GM21423 (cell line): ENCODE results near the gene PVRIG.
"Not testable (repeated sequence)": the region's sequence is repeated elsewhere in the genome, so short reads cannot be mapped to it uniquely, and the experiment has no call there.

ENCODE experiments used
- ATAC-seq: cut with Tn5 transposase; IDR thresholded peaks from one replicate; pipeline ENCODE4 v1.9.1; 2021; ENCODE audit warnings: mild to moderate bottlenecking, moderate library complexity; ENCODE audit not compliant: unreplicated experiment

The PVRIG gene

GRCh38 chr7:100224891-100225290 is 5.1 kb downstream of the PVRIG start:
- not testable (repeated sequence) for ATAC-seq

- not testable (repeated sequence) for ATAC-seq
Observed at GRCh38 chr7:100234660-100235317, 15.0 kb downstream of the PVRIG start.

DNA sequence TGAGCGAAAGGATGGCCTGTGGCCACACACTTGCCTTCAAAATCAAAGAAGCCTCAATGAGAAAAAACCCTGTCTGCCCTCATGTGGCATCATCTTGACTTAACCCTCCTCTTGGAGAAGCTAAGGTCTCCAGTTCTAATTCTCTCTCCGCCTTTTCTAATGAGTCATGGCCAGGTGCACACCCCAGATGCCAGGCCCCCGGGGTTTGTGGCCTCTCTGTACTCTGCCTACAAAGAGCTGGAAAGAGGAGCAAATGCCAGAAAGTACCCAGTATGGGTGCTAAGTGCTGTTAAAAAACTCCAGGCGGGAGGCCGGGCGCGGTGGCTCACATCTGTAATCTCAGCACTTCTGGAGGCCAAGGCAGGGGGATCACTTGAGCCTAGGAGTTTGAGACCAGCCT is 20.2 kb downstream of the PVRIG start:
- ATAC-seq, result not testable (repeated sequence)

GRCh38 chr7:100243385-100243784 is 23.6 kb downstream of the PVRIG start:
- ATAC-seq, result peak; percentile 51

- not testable (repeated sequence) for ATAC-seq
Observed at GRCh38 chr7:100244988-100245605, 25.3 kb downstream of the PVRIG start.

GRCh38 chr7:100246121-100246864 is 26.5 kb downstream of the PVRIG start:
- not testable (repeated sequence) for ATAC-seq

DNA sequence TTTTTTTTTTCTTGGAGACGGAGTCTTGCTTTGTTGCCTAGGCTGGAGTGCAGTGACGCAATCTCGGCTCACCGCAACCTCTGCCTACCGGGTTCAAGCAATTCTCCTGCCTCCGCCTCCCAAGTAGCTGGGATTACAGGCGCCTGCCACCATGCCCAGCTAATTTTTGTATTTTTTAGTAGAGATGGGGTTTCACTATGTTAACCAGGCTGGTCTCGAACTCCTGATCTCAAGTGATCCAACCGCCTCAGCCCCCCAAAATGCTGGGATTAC is 27.1 kb downstream of the PVRIG start:
- not testable (repeated sequence) for ATAC-seq

DNA sequence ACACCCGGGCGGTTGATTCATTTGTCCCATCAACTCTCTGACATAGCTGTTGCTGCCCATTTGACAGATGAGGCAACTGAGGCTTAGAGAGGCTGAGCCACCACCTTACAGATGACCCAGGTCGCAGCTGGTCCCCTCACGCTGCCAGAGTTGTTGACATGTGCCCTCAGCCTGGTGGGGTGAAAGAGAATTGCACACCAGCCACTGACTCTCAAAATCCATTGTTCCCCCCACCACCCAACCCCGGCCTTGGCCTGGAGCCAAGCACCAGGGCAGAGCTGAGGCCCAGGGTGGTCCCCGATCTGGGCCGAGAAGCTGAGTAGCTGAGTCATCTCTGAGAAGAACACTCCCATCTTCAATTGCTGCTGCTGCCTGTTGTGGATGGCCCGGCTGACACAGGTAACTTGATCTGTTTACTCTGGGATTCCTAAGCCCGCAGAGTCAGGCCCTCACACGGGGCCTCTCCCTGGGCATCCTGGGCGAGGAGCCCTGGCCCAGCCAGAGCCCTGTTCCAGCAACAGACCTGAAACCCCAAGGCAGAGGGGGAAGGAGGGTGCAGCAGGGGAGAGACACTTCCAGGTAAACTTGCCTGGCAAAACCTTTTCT is 27.5 kb downstream of the PVRIG start:
- ATAC-seq, result no peak

DNA sequence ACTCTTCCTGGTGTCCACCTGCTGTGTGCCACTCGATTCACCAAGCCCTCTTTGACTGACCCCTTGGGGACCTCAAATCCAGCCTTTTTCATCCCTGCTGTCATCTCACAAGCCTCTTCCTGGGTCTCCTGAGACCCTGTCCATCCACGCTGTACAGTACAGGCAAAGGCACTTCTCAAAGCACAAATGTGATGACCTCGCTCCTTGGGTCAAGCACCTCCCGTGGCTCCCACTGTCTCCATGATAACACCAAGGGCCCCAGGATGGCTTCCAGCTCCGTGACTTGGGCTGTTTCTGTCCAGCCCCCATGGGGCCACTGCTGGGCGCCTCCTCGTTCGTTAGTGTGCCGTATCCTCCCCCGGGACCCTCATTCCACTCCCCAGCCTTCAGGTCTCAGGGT is 28.7 kb downstream of the PVRIG start:
- no peak for ATAC-seq

DNA sequence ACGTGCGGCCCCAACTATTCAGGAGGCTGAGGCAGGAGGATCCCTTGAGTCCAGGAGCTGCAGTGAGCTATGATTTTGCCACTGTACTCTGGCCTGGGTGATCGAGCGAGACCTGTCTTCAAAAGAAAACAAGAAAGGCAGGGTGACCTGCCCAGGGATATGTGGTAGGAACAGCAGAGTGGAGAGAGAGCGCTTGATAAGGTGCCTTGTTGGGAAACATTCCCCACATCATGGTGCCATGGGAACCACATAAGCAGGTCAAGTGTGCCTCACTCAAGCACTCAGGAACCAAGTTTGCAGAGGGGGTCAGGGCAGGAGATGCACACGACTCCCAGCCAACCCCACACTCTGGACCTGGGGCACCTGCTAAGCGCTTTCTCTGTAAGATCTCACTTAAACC is 37.3 kb downstream of the PVRIG start:
- no peak for ATAC-seq

DNA sequence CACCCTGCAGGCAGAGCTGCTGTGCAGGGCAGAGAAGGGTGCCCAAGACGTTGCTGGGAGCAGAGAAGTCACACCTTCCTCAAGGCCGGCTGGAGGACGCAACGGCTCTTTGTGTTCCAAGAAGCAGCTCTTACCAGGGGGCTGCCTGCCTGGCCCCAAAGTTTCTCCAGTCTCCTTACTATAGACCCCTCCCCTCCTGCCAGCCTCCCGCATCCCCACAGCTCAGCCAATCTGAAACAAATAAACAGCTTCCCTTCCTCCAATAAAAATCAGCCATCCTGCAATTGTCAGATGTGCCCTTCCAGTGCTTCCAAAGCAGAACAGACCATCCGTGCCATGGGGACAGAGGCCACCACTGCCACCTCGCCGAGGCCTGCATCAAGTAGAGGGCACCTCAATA is 40.2 kb downstream of the PVRIG start:
- ATAC-seq, result not testable (repeated sequence)

GRCh38 chr7:100262896-100263295 is 43.1 kb downstream of the PVRIG start:
- ATAC-seq, result not testable (repeated sequence)

- not testable (repeated sequence) for ATAC-seq
Observed at GRCh38 chr7:100264223-100264622, 44.5 kb downstream of the PVRIG start.

DNA sequence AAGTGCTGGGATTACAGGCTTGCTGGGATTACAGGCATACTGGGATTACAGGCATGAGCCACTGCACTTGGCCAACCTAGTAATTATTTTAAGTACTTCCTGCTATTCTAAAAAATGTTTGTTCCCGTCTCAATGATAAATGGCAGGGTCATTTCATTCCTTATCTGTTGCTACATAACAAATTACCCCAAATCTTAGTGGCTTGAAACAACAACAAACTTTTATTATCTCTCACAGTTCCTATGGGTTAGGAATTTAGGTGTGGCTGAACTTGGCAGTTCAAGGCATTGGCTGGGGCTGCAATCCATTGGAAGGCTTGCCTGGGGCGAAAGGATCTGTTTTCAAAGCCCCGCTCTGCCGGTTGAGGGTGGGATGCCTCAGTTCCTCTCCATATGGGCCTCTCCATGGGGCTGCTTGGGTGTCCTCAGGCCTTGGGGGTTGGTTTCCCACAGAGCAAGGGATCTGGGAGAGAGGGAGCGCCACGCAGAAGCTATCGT is 45.0 kb downstream of the PVRIG start:
- not testable (repeated sequence) for ATAC-seq

DNA sequence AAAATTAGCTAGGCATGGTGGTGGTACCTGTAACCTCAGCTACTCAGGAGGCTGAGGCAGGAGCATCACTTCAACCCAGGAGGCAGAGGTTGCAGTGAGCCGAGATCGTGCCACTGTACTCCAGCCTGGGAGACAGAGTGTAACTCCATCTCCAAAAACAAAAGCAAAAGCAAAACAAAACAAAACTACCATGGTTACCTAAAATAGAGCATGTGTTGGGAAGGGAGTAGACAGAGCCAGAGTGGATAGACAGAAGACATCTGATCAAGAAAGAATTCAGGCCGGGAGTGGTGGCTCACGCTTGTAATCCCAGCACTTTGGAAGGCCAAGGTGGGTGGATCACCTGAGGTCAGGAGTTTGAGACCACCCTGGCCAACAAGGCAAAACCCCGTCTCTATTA is 46.1 kb downstream of the PVRIG start:
- not testable (repeated sequence) for ATAC-seq

- ATAC-seq, result no peak
Observed at GRCh38 chr7:100266576-100267354, 47.0 kb downstream of the PVRIG start.

DNA sequence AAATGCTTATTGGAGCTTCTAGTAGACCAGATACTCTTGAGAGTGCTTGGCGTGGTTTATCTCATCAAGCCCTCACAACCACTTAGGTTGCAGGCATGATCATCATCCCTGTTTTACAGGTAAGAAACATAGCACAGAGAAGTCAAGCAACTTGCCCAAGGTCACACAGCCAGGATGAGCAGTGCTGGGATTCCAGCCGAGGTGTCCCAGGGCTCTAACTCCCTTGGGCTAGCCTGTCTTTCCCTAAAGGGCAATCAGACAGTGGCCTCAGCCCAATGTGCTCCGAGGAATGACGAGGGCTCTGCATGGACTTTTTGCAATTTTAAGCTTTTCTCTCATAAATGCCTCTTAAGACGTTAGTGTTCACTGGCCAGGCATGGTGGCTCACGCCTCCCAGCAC is 47.9 kb downstream of the PVRIG start:
- ATAC-seq, result no peak

GRCh38 chr7:100268882-100269281 is 49.1 kb downstream of the PVRIG start:
- ATAC-seq, result not testable (repeated sequence)

GRCh38 chr7:100269306-100270045 is 49.7 kb downstream of the PVRIG start:
- not testable (repeated sequence) for ATAC-seq
